Peyer's patch (tissue), 4 donors: ENCODE measurements around the gene ARRB2.

Experiments
- POLR2A ChIP-seq, 2 donors: fragments of 450-650 bp; IDR thresholded peaks; one replicate each; pipeline ENCODE4 v1.5.1; 2017; ENCODE audit warnings: antibody characterized with exemption in 2 of 2, mild to moderate bottlenecking in 2 of 2, moderate library complexity in 2 of 2
- TF ChIP-seq, protein P1 (sequence below), 6 experiments: fragments of 450-650 bp in 4 of 6; fragments of 200-600 bp in 2 of 6; sonication (generic) in 1 of 6; IDR thresholded peaks; one replicate each; pipeline ENCODE4 v1.5.1; 2017 to 2019; ENCODE audit warnings: antibody characterized with exemption in 6 of 6, mild to moderate bottlenecking in 3 of 6, moderate library complexity in 1 of 6

DNA sequence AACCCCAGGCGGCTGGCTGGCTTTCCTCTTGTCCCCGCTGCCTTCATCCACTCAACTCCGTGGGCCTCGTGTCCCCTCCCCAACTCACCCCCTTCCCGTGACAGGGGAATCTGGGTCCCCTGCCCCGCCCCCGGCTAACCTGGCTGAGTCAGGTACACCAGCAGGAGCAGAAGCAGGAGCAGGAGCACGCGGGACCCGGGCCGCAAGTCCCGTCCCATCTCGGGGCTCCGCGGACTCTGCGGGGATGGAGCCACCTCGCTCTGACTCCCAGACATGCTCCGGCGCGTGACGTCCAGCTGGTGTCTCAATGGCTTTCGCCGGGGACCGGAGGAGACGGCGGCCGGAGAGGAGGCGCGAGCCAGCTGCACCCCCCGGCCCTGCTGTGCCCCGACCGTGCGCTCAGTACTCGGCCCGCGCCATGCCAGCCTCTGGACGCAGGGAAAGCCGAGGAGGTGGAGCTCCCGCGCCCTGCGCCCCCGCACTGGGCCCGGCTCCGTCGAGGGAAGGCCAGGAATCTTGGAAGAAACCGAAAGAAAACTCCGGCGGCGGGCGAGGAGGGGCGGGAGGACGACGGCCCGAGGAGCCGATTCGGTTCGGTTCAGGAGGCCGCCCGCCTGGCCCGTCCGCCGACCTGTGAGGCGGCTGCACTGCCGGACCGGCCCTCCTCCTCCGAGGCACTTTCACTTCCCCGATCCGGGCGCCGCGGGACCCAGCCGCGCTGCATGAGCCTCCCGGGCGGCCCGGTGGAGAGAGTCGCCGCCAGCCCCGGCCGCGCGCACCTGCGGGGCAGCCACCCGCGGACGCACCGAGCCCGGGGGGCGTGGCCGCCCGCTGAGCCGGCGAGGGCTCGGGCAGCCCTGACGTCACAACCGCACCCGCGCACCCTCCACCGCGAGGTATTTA is 28.9 kb downstream of the ARRB2 start, which contains the start of the genes CXCL16 and ZMYND15:
- TF ChIP-seq, protein P1, sequence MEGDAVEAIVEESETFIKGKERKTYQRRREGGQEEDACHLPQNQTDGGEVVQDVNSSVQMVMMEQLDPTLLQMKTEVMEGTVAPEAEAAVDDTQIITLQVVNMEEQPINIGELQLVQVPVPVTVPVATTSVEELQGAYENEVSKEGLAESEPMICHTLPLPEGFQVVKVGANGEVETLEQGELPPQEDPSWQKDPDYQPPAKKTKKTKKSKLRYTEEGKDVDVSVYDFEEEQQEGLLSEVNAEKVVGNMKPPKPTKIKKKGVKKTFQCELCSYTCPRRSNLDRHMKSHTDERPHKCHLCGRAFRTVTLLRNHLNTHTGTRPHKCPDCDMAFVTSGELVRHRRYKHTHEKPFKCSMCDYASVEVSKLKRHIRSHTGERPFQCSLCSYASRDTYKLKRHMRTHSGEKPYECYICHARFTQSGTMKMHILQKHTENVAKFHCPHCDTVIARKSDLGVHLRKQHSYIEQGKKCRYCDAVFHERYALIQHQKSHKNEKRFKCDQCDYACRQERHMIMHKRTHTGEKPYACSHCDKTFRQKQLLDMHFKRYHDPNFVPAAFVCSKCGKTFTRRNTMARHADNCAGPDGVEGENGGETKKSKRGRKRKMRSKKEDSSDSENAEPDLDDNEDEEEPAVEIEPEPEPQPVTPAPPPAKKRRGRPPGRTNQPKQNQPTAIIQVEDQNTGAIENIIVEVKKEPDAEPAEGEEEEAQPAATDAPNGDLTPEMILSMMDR (IDR thresholded peaks at IDR 0.05): no peak
- TF ChIP-seq POLR2A (IDR thresholded peaks at IDR 0.05): peak; percentile 41 to 59
